WI38 (cell line): ENCODE results near the gene MBP.

Experiments used
- H3K4me3 ChIP-seq: 2 replicates; pipeline ENCODE4 v1.5.1; 2011; ENCODE audit warnings: low read depth, mild to moderate bottlenecking, control low read depth, low read length
- TF ChIP-seq, protein P1 (sequence below): IDR thresholded peaks from 2 replicates; pipeline ENCODE4 v1.5.1; 2012; ENCODE audit warnings: low read depth, mild to moderate bottlenecking, control low read depth, low read length

Gene MBP

DNA sequence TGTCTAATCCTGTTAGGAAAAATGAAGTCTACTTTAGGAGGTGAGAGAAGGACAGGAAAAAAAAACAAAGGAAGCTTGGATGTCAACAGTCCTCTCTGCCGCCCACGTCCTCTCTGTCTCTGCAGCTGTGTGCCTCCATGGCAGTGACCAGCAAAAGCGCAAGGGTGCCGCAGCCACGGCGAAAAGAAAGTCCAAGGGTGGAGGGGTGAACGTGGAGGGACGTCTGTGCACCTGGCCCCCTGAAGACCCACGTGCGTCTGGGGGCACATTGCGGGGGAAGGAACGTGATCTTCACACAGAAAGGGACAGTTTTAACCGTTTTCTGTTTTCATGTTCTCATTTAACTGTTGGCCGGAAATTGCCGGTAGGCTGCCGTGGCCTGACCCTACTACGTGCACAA is 152.7 kb downstream of the MBP start:
- H3K4me3 ChIP-seq, result no peak overlapping the region
- TF ChIP-seq, protein P1, sequence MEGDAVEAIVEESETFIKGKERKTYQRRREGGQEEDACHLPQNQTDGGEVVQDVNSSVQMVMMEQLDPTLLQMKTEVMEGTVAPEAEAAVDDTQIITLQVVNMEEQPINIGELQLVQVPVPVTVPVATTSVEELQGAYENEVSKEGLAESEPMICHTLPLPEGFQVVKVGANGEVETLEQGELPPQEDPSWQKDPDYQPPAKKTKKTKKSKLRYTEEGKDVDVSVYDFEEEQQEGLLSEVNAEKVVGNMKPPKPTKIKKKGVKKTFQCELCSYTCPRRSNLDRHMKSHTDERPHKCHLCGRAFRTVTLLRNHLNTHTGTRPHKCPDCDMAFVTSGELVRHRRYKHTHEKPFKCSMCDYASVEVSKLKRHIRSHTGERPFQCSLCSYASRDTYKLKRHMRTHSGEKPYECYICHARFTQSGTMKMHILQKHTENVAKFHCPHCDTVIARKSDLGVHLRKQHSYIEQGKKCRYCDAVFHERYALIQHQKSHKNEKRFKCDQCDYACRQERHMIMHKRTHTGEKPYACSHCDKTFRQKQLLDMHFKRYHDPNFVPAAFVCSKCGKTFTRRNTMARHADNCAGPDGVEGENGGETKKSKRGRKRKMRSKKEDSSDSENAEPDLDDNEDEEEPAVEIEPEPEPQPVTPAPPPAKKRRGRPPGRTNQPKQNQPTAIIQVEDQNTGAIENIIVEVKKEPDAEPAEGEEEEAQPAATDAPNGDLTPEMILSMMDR, result no peak

DNA sequence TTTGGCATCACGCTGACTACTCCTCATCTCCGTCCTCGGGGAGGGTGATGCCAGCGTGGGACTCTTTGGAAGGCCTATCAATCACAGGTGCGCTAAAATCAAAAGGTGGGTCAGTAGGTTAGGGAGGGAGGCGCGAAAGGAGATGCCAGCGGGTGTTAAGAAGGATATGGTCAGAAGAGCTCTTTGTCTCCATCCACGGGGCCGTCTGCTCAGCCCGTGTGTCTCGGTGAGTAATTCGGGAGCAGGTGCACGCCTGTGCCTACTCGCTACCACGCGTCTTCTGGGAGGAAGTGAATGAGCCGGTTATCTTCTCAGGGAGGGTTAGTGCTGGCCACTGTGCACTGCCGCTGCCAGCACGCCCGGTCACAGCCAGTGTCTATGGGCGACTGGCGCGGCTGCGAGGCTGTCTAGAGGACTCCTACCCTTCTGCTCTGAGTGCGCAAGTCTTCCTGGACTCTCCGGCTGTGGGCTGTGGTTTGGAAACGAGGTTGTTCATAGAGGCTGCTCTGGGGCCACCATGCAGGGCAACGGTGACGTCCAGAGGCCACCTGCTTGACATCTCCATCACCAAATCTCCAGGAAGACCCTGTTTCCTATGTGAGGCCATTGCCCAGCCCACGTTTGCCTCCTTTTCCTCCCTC is 153.4 kb downstream of the MBP start:
- TF ChIP-seq, protein P1, result no peak
- H3K4me3 ChIP-seq, result no peak overlapping the region

DNA sequence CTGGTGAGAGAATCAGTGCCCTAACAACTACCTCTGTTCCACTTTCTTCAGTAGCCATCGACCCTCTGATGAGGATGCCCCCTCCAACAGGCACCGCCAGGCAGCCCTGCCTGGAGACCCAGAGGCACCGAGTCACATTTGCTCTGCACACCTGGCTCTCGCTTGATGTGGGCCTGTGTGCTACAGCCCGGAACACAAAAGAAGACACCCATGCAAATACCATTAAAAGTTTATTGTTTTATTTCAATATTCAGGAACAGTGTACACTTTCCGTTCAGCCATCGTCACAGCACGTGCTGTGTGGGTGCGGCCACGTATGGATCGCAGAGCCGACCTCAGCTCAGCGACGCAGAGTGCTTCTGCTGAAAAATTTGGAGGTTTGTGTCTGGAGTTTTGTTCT is 154.0 kb downstream of the MBP start:
- TF ChIP-seq, protein P1, result no peak
- H3K4me3 ChIP-seq, result no peak overlapping the region

DNA sequence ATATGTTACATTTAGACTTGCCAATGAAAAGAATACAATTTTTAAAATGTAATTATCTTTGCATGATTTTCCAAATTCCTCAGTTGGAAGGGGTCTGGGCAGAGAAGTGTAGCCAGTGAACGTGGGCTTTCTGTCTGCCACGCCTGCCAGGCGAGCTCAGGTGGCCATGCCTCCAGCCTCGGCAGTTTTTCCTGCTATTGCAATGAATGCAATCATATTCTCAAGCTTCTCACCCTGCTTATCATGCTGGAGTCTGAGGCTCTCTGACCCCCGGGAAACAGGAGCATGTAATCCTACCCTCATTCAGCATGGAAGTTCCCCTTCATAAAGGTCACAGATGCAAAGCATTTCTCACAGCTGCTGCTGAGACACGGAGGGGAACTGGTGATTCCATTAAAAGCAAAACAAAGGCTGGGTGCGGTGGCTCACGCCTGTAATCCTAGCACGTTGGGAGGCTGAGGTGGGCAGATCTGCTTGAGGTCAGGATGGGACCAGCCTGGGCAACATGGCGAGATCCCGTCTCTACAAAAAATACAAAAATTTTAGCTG is 154.8 kb downstream of the MBP start:
- TF ChIP-seq, protein P1, result no peak
- no peak overlapping the region for H3K4me3 ChIP-seq

GRCh38 chr18:76977108-76977621 is 155.4 kb downstream of the MBP start:
- TF ChIP-seq, protein P1, result no peak
- H3K4me3 ChIP-seq, result no peak overlapping the region

- H3K4me3 ChIP-seq, result no peak overlapping the region
- TF ChIP-seq, protein P1, result no peak
Measured at GRCh38 chr18:76975577-76976110, 156.9 kb downstream of the MBP start.

- no peak overlapping the region for H3K4me3 ChIP-seq
- TF ChIP-seq, protein P1, result no peak
Measured at GRCh38 chr18:76974386-76974785, 158.2 kb downstream of the MBP start.
